NK-92 (cell line): ENCODE measurements around the gene PHETA2.

Source experiments
- DNase-seq: peaks from one replicate; lab custom pipeline; 2025; ENCODE audit not compliant: unreplicated experiment; lab: John Stamatoyannopoulos, UW

The PHETA2 gene, protein sequence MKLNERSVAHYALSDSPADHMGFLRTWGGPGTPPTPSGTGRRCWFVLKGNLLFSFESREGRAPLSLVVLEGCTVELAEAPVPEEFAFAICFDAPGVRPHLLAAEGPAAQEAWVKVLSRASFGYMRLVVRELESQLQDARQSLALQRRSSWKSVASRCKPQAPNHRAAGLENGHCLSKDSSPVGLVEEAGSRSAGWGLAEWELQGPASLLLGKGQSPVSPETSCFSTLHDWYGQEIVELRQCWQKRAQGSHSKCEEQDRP

DNA sequence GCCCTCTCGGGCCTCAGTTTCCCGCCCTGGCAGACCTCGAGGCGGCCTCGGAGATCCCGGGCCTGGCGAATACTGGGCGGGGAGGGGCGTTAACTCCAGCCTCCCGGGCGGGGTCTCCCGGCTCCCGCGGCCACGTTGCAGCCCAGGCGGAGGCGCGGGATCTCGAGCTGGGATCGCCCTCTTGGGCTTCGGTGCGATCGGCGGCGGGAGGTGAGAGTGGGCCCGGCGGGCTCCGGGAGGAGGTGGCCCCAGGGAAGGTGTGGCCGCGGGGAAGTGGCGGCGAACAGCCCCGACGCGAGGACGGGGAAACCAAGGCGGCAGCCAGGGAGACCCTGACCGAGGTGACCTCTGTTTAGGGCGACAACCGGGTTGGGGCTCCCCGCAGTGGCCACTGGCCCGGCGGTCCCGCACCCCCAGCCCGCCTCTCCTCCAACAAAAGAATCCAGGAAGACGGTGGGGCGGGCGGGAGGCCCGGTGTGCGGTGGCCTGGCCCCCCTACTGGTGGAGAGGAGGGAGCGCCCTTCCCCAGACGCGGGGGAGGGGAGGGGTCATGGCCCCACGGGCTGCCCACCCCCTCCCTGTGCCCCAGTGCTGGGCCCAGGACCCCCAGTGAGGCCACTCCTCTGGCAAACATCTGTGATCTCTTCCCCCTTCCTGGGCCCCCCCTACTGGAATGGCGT lies at the start of gene PHETA2:
PHETA2 (plus strand) TSS at position 117 of the 680 bp plus-strand sequence. CDS start 3,046 bp downstream, outside the sequence.
- DNase-seq, result no peak

DNA sequence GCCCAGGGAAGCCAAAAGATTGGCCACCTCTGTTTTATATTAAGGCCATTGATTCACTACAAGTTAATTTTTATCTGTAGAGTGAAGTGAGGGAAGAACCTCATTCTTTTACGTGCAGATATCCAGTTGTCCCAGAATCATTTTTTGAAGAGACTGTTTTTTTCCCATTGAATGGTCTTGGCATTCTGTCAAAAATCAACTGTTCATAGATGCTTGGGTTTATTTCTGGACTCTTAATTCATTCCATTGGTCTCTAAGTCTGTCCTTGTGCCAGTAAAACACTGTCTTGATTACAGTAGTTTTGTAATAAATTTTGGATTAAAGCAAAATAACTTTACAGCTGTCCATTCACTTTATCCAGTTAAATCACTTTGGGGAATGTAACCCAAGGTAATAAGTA lies 48.6 kb upstream of the PHETA2 start:
- DNase-seq, result no peak

DNA sequence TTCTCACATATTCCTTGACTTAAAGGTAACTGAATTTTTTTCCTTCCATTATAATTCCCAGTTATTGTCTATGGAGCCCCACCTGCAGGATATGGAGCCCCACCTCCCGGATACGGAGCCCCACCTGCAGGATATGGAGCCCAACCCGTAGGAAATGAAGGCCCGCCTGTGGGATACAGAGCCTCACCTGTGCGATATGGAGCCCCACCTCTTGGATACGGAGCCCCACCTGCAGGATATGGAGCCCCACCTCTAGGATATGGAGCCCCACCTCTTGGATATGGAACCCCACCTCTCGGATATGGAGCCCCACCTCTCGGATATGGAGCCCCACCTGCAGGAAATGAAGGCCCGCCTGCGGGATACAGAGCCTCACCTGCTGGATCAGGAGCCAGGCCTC lies 47.3 kb upstream of the PHETA2 start:
- DNase-seq, result no peak

DNA sequence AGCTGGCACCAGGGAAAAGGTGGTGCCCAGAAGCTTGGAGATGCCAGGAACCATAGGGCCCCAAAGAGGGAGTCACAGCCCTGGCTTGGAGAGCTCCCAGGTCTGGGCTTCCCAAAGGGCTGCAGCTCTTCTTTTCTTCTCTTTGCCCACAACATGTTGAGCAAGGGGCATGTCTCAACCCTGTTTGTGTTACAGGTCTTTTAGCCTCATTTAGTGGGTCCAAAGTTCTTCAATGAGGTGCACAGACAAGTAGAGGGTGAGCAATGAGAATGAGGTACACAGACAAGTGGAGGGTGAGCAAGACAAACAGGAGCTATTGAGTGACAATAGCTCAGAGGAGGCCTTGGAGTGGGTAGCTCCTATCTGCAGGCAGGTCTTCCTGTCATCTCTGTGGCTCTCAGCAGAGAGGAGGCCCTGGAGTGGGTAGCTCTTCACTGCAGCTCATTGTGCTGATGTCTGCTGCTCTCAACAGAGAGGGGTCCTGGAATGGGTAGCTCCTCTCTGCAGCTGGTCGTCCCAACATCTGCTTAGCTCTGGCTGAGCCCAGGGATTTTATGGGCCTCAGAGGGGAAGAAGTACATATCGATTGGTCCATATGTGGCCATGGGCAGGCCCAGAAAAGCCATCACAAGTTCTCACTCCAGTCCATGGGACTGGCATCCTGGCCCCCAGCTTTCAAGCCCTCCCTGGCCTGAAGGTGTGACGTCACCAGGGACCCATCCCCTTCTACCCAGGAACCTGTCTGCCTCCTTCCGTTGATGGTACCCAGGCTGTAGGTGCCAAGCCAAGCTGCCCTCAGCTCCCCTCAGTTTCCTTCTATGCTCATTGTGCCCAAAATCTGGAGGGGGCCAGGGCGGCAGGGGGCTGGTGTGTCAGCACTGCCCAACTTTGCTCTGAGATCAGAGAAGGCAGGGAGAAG lies 40.5 kb upstream of the PHETA2 start:
- no peak for DNase-seq

DNA sequence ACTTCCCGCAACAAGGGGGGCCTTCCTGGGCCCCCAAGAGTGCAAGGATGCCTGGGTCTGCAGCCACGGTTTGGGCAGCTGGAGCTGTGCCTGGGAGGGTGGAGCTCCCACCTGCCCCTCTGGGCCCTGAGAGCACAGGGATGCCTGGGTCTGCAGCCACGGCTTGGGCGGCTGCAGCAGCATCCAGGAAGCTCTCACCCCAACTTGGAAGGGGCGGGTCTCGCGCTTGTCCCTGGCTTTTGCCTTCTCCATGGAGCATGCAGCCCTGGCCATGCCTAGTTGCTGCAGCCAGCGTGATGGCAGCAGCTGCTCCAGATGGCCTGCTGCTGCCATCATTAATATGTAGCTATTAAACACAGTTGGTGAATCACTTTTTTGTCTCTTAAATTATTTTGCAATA lies 38.8 kb upstream of the PHETA2 start:
- DNase-seq, result no peak

DNA sequence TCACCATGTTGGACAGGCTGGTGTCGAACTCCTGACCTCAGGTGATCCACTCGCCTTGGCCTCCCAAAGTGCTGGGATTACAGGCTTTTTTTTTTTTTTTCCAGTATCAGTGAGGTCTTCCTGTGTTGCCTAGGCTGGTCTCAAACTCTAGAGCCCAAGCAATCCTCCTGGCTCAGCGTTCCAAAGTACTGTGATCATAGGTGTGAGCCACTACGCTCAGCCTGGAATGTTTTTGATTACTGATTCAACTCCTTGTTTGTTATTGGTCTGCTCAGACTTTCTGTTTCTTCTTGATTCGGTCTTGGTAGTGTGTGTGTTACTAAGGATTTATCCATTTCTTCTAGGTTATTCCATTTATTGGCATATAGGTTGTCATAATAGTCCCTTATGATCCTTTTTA lies 34.8 kb upstream of the PHETA2 start:
- DNase-seq, result no peak

DNA sequence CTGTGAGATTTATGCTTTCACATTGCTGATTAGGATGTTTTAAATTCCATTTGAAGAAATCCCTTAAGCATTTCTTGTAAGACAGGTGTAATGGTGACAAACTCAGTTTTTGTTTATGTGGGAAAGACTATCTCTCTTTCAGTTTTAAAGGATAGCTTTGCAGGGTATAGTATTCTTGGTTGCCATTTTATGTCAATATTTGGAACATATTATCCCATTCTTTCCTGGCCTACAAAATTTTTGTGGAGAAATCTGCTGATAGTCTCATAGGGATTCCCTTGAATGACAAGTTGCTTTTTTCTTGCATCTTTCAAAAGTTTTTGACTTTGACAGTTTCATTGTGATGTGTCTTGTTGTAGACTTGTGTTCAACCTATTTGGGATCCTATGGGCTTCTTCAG lies 32.3 kb upstream of the PHETA2 start:
- DNase-seq, result no peak

DNA sequence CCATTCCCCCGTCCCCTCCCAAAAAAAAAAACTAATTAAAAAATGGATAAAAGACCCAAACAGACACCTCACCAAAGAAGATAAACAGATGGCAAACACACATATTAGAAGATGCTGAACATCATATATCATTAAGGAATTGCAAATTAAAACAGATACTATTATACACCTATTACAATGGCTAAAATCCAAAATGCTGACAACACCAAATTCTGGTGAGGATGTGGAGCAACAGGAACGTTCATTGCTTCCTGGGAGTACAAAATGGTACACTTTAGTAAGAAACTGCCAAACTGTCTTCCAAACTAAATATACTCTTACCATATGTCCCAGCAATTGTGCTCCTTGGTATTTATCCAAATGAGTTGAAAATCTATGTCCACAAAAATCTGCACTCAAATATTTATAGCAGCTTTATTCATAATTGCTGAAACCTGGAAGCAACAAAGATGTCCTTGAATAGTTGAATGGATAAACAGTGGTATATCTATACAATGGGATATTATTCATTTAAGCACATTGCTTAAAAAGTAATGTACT lies 23.3 kb upstream of the PHETA2 start:
- no peak for DNase-seq

DNA sequence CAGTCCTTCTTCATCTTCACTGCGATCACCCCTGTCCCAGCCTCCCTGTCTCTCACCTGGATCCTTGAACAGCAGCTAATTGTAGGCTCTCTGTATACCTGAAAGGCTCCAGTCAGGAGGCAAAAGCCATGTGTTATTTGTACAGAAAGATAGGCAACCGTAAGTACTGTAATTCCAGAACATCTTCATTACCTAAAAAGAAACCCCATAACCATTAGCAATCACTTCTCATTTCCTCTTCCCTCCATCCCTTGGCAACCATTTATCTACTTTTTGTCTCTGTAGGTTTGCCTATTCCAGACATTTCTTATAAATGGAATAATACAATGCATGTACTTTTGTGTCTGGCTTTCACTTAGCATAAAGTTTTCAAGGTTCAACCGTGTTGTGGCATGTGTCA lies 21.3 kb upstream of the PHETA2 start:
- no peak for DNase-seq

DNA sequence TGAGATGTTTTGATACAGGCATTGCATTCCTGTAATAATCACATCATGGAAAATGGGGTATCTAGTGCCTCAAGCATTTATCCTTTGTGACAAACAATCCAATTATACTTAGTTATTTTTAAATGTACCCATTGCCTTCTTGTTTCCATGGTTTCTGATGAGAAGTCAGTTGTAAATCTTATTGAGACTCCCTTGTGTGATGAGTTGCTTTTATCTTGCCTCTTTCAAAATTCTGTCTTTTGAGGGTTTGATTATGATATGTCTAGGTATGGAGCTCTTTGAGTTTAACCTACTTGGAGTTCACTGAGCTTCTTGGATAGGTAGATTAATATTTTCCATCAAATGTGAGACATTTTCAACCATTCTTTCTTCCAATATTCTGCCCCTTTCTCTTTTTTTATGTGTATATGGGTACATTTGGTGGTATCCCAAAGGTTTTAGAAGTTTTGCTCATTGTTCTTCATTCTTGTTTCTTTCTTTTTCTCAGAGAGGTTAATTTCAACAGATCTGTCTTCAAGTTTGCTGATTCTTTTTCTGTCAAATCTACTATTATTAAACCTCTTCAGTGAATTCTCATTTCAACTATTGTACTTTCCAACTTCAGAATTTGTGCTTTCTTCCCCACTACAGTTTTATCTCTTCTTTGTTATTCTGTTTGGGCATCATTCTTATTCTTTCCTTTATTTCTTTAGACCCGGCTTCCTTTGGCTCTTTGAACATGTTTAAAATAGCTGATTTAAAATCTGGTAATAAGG lies 17.1 kb upstream of the PHETA2 start:
- no peak for DNase-seq

DNA sequence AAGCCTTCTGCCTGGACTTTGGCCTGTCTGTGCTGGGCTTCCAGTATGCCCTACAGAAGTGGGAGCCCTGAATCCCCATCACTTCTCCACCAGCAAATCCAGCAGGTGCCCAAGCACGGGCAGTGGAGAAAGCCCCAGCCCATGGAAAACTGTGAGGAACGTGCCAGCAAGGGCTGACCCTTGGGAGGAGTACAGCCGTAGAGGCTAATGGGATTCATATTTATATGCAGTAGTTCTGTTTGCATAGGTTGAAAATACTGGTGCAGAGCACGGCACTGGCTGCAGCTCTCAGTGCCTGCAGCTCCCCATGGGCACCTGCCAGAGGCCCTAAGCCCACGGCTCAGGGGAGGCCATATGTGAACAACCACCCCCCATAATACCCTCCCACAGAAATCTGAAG lies 13.6 kb upstream of the PHETA2 start:
- DNase-seq, result no peak

DNA sequence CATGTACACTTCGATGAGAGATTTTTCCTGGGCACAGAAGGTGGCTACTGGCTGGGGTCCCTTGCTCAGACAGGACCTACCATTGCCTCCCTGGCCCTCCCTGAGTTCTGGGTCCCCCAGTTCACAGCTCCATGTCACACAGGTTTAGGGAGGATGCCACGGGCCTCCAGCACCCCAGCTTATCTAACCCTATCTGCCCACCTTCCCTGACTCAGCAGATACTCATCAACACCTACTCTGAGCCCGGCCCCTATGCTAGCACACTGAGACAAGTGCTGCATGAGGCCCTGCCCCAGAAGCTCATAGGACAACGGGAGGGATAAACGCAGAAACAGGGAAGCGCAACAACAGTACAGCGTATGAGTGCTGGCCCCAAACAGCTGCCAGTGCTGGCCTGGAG lies 13.0 kb upstream of the PHETA2 start:
- no peak for DNase-seq

DNA sequence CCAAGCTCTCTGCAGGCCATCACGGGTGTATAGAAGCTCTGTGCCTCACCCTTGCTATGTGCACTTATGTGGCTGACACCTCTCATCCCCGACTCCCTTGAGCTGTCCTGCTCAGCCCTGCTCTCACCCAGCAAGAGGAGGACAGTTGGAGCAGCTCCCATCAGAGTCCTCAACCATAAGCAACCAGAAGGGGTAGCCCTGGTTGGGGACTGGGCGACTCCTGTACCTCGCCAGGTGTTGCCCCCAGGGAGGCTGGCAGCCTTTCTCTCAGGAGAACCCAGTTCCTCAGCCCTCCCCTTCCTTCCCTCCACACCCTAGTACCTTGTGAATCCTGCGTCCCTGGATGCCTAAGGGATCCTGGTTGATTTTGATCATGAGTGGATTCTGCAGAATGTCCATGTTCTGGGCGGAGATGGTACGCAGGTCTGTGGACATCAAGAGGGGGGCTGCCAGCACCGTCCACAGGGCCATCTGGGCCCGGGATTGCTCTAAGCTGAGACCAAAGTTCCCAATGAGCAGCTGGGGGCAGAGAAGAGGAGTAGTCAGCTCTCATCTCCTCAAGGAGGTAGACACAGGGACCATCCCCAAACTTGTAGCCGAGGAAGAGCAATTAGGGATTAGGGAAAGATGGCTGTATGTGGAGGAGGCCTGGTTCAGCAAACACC lies 11.4 kb upstream of the PHETA2 start:
- no peak for DNase-seq

DNA sequence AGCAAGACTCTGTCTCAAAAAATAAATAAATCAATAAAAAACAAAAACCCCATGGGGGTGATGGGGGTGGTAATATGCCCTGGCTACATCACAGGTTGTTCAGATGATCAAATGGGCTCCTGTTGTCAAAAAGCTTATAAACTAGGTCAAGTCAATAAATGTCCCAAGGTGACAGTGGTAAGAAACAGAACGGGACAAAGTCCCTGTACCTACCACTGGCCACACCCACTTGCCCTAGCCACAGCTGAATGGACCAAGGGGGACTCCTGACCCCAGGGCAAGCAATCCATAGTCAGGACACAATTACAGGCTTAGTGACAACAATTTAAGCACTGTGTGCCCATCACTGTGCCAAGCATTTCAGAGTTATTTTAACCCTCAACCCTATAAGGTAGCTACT lies 9.4 kb upstream of the PHETA2 start:
- no peak for DNase-seq

DNA sequence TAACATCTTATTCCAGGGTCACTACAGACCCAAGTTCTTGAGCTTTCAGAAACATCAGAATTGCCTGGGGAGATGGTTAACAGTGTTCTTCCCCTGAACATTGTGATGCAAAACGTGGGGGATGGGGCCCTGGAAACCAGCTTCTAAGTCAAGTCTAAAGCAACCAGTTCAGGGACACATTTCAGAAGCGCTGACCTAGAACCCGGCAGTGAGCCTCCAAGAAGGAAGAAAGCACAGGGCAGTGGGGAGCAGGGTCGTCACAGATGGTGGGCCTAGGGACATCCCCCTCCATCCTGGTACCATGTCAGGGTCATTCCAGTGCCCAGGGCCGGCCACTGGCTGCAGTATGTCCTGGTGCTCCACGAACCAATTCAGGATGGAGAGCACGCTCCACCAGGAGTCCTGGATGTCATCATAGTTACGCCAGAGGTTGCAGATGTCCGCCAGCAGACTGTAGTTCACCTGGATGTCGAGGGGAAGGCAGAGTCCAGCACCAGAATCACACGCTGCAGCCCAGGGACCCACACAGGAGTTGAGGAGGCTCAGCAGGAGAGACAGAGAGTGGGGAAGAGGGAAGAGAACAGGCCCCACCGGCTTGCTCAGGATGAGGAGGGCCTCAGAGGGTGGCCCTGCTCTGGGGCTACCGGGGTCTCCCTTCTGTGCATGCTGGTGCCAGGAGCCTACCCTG lies 8.5 kb upstream of the PHETA2 start:
- no peak for DNase-seq

DNA sequence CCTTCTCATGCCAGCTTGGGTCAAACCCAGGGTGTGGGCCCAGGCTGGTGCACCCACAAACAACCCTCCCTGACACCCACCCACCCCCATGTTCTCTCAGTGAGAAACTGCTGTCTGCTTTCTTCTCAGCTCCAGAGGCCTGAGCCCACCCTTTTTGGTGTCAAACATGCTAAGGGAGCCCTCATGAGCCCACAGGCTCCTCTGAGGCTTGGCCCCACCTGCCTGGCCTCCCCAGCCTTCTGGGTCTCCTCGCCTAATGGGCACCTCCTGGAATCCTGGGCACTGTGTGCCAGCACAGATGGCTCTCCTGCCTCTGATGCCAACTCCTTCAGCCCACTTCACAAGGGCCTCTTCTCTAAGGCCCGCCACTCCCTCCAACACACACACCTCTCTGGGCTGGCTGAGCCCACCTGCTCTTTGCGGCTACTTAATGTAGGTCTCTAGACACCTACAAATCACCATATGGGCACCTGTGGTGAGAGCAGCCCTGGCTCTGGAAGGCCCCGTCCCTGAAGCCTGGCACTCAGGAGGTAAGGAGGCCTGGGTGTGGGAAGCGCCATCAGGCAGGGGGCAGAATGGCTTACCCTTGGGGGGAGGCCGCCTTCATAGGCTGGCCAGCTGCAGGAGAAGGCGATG lies 7.8 kb upstream of the PHETA2 start:
- no peak for DNase-seq

DNA sequence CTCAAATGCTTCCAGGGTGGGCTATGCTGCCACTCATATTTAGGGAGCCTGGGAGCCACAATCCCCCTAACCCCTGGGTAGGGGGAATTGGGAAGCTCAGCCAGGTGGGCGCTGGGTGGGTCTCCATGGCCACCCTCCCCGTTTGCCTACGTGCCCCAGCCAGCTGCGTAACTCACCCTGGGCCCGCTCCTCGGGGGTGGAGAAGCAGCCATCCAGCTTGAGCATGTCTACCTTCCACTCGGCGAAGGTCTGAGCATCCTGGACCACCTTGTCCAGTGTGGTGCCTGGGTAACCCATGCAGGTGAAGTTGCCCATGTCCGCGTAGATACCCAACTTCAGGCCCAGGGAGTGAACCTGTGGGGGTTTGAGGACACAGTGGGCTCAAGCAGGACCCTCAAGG lies 7.1 kb upstream of the PHETA2 start:
- DNase-seq, result no peak

DNA sequence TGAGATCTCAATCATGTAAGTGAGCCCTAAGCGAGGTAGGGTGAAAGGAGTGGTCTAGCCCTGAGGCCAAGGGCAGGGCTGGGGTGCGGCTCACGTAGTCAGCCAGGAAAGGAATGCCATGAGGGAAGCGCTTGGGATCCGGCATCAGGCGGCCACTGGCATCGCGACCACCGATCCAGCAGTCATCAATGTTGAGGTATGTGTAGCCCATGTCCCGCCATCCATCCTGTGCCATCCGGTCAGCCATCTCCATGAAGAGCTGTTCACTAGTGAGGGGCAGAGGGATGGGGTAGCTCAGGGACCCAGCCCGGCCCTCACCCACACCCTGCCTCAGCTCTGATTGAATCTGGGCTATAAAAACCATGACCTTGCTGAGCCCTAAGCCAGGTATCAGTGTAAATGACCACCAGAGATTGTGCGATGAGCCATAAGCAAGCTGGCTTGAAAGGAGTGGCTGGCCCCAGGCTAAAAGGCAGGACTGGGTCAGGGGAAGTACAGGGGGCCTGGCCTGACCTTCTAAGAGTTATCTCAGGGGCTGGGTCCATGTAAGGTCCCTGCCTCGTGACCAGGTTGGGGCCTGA lies 6.3 kb upstream of the PHETA2 start:
- DNase-seq, result no peak

DNA sequence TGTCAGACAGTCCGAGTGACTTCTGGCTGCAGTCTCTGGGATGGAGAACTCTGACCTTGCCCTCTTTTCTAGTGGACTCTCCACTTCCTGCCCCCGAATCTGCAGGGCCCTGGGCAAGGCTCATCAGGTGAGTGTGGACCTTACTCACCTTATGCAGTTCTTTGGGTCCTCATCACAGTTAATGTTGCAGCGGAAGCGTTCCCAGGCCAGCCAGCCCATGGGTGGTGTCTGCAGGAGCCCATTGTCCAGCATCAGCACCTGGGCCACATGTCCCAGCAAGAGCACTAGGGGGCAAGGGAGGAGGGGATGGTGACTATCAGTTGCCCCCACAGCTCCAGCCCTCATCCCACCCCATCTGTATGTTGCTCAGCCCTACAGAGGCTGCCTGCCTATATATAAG lies 5.8 kb upstream of the PHETA2 start:
- no peak for DNase-seq
